ENCODE data around the gene KIF2C. TPM values are rescaled to one million over a fixed set of nuclear protein-coding genes. Genes with fewer than 3 reads are reported as not detected.

KIF2C gene
- total and polyA plus RNA-seq, 9 of the 15 experiments (the other 6 are each of a cell fraction or from before 2014, with no cell fraction given): 84.9 to 226 (median 169) TPM

GRCh38 chr1:44760876-44761275 lies 21.2 kb downstream of the KIF2C start:
- BruUV-seq (replicated peaks): no TSS peak
- Histone ChIP-seq H3K27me3 (ENCODE audit: control insufficient read depth in 2 of 2, insufficient read depth in 2 of 2, low read length in 2 of 2) (no peaks in the 10 kb centered on the region), H3K9me3 (replicated peaks; ENCODE audit: control insufficient read depth, insufficient read depth, low read depth, low read length) (no peaks in the 10 kb centered on the region), H3K4me3 (no peak overlapping the region), H3K27ac (ENCODE audit: extremely low read depth, low read depth, low read length) (no peak overlapping the region), H2AFZ (ENCODE audit: low read depth, low read length) (no peak overlapping the region), H3K4me2 (ENCODE audit: insufficient read depth, low read length) (no peak overlapping the region), H3K79me2 (ENCODE audit: control insufficient read depth, insufficient read depth, low read length) (no peaks in the 10 kb centered on the region; the same call in 2 of the 3 replicates), H4K20me1 (replicated peaks; ENCODE audit: control insufficient read depth, insufficient read depth, low read length) (0 out of 2 replicates have a peak, but pooled peaks cover 4% of the 10 kb centered on the region), H3K9ac (ENCODE audit: insufficient read depth in 1 of 2, low read depth in 2 of 2, low read length in 2 of 2) (no peak overlapping the region), H3K36me3 (ENCODE audit: control insufficient read depth, insufficient read depth, low read length) (peaks cover 99% of the 10 kb centered on the region), H3K4me1 (replicated peaks in 1 of 2; ENCODE audit: control insufficient read depth in 2 of 2, insufficient read depth in 2 of 2, low read length in 2 of 2) (no peaks in the 10 kb centered on the region), H3K9me1 (ENCODE audit: control insufficient read depth, insufficient read depth, low read length) (peaks cover 5% of the 10 kb centered on the region)
- in situ Hi-C loops (cut with MboI): no loop called here
- ChIA-PET POLR2A (interaction anchor here (0.8 to 11.4 kb wide), 6 partner anchors 8 to 90 kb away, joined by 3 to 199 read pairs (median 8); partner anchors contain the start of genes RNU5D-1 and RPS8), CTCF (ENCODE audit: low intra/inter-chr PET ratio) (no interaction called here)
- DNase-seq (ENCODE audit: extremely low read depth in 1 of 4, low spot score in 3 of 4) (no peak), FAIRE-seq (no peak), ATAC-seq (no peak)
- intact Hi-C loops (cut with micrococcal nuclease): no loop called here
- 98% methylated on average over 3 of the region's 3 CpGs for WGBS (ENCODE audit: insufficient coverage, low coverage, missing lambda C conversion rate)
- no peak for TF ChIP-seq FIP1L1 (IDR thresholded peaks at IDR 0.05; ENCODE audit: low read depth, low read length, poor library complexity, severe bottlenecking)
- TF ChIP-seq SRF (CRISPR knock-in tag; IDR thresholded peaks at IDR 0.05): no peak
- TF ChIP-seq ZBTB5 (IDR thresholded peaks at IDR 0.05): no peak
- TF ChIP-seq HNRNPLL (IDR thresholded peaks at IDR 0.05; ENCODE audit: low read depth, low read length, poor library complexity, severe bottlenecking): no peak
- TF ChIP-seq RAD21 (CRISPR knock-in tag; conservative IDR thresholded peaks at IDR 0.05 in 1 of 2, IDR thresholded peaks at IDR 0.05 in 1 of 2): no peak
- TF ChIP-seq CHD7 (IDR thresholded peaks at IDR 0.05; ENCODE audit: low read depth, low read length): no peak
- TF ChIP-seq RCOR1 (IDR thresholded peaks at IDR 0.05; ENCODE audit: borderline replicate concordance in 1 of 2, low read depth in 2 of 2, low read length in 2 of 2): no peak
- no peak for TF ChIP-seq CBX5 (IDR thresholded peaks at IDR 0.05; ENCODE audit: borderline replicate concordance, low read depth)
- no peak for TF ChIP-seq ZNF436 (CRISPR knock-in tag; IDR thresholded peaks at IDR 0.05)

Data from K562 (cell line).